Stimulated activated memory B cell treated with anti-CD40 and anti-IgM and Interleukin-4, amounts not matched to agents 10 μg/mL and 1 μg/mL and 100 μg/mL, for 72 hours (primary cell): ENCODE data around the gene TSPEAR.
"Not testable (repeated sequence)": the region's sequence is repeated elsewhere in the genome, so short reads cannot be mapped to it uniquely, and the experiment has no call there.

ENCODE experiments used
- ATAC-seq: fragments of 150-1000 bp; cut with Tn5 transposase; 2 replicates; pipeline ENCODE4 v1.10.0; 2021
- H3K27ac Mint-ChIP-seq: one replicate; pipeline ENCODE4 v1.8.0; 2022; ENCODE audit warnings: mild to moderate bottlenecking, mixed read lengths
- H3K27me3 Mint-ChIP-seq: one replicate; pipeline ENCODE4 v1.8.0; 2022; ENCODE audit warnings: mixed read lengths
- H3K36me3 Mint-ChIP-seq: one replicate; pipeline ENCODE4 v1.8.0; 2022; ENCODE audit warnings: mixed read lengths
- H3K4me1 Mint-ChIP-seq: one replicate; pipeline ENCODE4 v1.8.0; 2022; ENCODE audit warnings: mixed read lengths
- H3K4me3 Mint-ChIP-seq: one replicate; pipeline ENCODE4 v1.8.0; 2022; ENCODE audit warnings: mild to moderate bottlenecking, moderate library complexity, mixed read lengths
- H3K9me3 Mint-ChIP-seq: one replicate; pipeline ENCODE4 v1.8.0; 2022; ENCODE audit warnings: mixed read lengths

Gene TSPEAR

GRCh38 chr21:44511938-44512275 lies 199.5 kb downstream of the TSPEAR start:
- no peak overlapping the region for H3K4me3 Mint-ChIP-seq
- no peak overlapping the region for H3K27ac Mint-ChIP-seq
- peaks cover 7% of the 10 kb centered on the region for H3K4me1 Mint-ChIP-seq
- peaks cover 31% of the 10 kb centered on the region for H3K27me3 Mint-ChIP-seq
- H3K9me3 Mint-ChIP-seq = no peaks in the 10 kb centered on the region
- no peaks in the 10 kb centered on the region for H3K36me3 Mint-ChIP-seq
- ATAC-seq = no peak

DNA sequence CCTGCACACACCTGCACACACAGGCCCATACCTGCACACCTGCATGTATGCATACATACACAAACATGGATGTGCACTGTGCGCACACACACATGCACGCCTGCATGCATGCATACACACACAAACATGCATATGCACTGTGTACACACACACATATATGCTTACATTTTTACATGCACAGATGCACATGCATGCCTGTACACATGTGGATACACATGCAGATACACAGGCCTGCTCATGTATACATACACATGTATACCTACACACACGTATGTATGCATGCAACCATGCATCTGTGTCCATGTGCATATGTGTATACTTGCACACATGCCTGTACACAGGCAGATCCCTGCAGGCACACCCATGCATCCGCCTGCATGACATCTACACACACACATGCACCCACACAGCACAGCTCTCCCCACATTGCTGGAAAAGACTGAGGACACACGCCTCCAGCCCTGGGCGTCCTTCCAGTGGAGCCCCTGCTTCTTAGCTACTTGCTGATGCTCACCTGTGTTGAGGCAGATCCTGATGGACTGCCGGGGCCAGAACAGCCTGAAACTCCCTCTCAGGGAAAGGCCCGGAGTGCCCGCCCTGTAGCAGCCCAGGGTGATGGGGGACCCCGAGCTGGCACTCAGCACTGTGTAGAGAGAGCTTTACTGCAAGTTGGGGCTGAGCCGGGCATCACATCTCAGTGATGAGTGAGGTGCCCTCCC lies 200.0 kb downstream of the TSPEAR start:
- Mint-ChIP-seq H3K27me3 (peaks cover 36% of the 10 kb centered on the region), H3K36me3 (no peaks in the 10 kb centered on the region), H3K4me3 (no peak overlapping the region), H3K9me3 (no peaks in the 10 kb centered on the region), H3K4me1 (peaks cover 7% of the 10 kb centered on the region), H3K27ac (no peak overlapping the region)
- no peak for ATAC-seq

DNA sequence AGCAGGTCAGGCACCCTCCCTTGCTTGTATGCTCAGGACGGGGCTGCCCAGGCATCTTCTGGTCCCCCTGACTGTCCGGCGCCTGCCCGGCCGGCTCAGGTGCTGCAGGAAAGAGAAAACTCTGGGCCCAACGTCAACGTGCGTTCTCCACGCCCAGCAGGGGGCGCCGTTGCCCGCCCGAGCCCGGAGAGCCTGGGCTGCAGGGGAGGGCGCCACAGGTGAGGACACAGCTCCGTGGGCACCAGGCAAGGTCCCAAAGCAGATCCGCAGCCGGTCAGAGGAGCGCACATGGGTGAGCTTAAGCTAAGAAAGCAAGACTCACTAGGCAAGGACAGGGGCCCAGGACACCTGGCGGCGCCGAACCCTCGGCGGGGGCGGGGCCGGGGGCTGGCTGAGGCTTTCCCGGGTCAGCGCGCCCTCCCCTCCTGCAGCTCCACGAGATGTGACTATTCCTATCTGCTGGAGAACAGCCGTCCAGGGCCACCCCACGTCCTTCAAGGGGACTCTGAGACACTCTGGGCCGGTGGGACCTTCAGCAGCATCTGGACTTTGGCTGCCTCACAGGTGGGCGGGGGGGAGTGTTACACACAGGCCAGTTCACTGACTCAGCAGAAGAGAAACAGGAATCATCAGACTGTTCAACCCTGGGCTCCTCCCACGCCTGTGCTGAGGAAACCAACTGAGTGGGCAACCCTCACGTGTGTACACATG lies 200.7 kb downstream of the TSPEAR start:
- Mint-ChIP-seq H3K9me3 (no peaks in the 10 kb centered on the region), H3K4me1 (peaks cover 7% of the 10 kb centered on the region), H3K27ac (no peak overlapping the region), H3K27me3 (peaks cover 44% of the 10 kb centered on the region), H3K36me3 (no peaks in the 10 kb centered on the region), H3K4me3 (no peak overlapping the region)
- ATAC-seq = peak; percentile 65

DNA sequence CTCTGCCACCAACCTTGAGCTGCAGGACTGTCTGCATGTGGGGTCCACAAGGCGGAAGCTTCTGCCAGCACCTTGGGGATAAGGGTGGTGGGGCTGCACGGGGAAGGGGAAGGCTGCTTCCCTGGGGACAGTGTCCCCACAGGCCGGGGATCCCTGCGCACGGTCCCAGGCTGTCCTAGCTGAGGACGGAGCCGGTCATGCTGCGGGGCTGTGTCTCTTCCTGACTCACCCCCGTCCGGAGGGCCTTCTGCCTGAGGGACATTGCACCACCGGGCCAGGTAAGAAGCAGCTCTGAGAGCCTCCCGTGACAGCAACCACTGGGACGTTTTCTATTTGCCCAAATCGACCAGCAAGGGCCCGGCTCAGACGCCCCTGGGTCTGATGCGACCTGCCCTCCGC lies 201.3 kb downstream of the TSPEAR start:
- no peak overlapping the region for H3K4me3 Mint-ChIP-seq
- ATAC-seq = no peak
- H3K36me3 Mint-ChIP-seq = no peaks in the 10 kb centered on the region
- H3K4me1 Mint-ChIP-seq = peaks cover 7% of the 10 kb centered on the region
- peaks cover 44% of the 10 kb centered on the region for H3K27me3 Mint-ChIP-seq
- H3K9me3 Mint-ChIP-seq = no peaks in the 10 kb centered on the region
- H3K27ac Mint-ChIP-seq = no peak overlapping the region

DNA sequence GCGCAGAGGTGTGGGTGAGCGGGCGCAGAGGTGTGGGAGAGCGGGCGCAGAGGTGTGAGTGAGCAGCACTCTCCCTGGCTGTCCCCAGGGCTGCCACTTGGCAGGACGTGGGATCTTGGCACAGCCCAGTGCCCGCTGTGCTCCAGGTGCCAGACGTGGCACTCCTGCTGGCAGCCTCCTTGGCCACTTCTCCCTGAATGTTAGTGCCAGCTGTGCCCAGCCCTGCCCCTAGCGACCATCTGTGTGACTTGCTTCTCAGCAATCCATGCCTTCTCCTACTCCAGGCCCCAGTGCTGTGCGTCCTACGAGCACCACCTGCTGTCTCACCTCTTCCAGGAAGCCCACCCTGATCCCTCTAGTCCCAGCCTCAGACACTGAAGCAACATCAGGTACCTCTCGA lies 201.8 kb downstream of the TSPEAR start:
- peaks cover 7% of the 10 kb centered on the region for H3K4me1 Mint-ChIP-seq
- H3K27ac Mint-ChIP-seq = no peak overlapping the region
- no peak overlapping the region for H3K4me3 Mint-ChIP-seq
- H3K9me3 Mint-ChIP-seq = no peaks in the 10 kb centered on the region
- peaks cover 44% of the 10 kb centered on the region for H3K27me3 Mint-ChIP-seq
- no peak for ATAC-seq
- no peaks in the 10 kb centered on the region for H3K36me3 Mint-ChIP-seq

- H3K4me1 Mint-ChIP-seq = peaks cover 12% of the 10 kb centered on the region
- no peak for ATAC-seq
- H3K27ac Mint-ChIP-seq = no peak overlapping the region
- H3K36me3 Mint-ChIP-seq = no peaks in the 10 kb centered on the region
- no peaks in the 10 kb centered on the region for H3K9me3 Mint-ChIP-seq
- H3K4me3 Mint-ChIP-seq = no peak overlapping the region
- H3K27me3 Mint-ChIP-seq = peaks cover 50% of the 10 kb centered on the region
Observed at GRCh38 chr21:44508711-44509445, 202.5 kb downstream of the TSPEAR start.

DNA sequence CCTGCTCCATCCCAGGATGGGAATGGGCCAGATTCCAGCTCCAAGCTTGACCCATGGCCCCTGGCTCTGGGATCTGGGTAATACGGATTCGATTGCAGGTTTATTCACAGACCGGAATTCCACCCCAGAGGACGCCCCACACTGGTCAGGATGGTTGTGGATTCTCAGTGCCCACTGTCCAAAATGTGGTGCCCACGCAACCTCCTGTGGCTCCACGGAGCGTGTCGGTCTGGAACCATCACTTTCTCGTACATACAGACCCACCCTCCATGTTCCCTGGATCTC lies 203.0 kb downstream of the TSPEAR start:
- Mint-ChIP-seq H3K27me3 (peaks cover 53% of the 10 kb centered on the region), H3K9me3 (no peaks in the 10 kb centered on the region)
- no peak for ATAC-seq

GRCh38 chr21:44507673-44508425 lies 203.5 kb downstream of the TSPEAR start:
- no peaks in the 10 kb centered on the region for H3K36me3 Mint-ChIP-seq
- H3K27me3 Mint-ChIP-seq = peaks cover 57% of the 10 kb centered on the region
- ATAC-seq = no peak
- H3K4me1 Mint-ChIP-seq = peaks cover 17% of the 10 kb centered on the region
- no peak overlapping the region for H3K4me3 Mint-ChIP-seq
- H3K27ac Mint-ChIP-seq = no peak overlapping the region
- no peaks in the 10 kb centered on the region for H3K9me3 Mint-ChIP-seq

More for the DNA sequence above, 203.0 kb downstream of the TSPEAR start:
- Mint-ChIP-seq H3K36me3 (no peaks in the 10 kb centered on the region), H3K27ac (no peak overlapping the region), H3K4me1 (peaks cover 17% of the 10 kb centered on the region), H3K4me3 (no peak overlapping the region)

DNA sequence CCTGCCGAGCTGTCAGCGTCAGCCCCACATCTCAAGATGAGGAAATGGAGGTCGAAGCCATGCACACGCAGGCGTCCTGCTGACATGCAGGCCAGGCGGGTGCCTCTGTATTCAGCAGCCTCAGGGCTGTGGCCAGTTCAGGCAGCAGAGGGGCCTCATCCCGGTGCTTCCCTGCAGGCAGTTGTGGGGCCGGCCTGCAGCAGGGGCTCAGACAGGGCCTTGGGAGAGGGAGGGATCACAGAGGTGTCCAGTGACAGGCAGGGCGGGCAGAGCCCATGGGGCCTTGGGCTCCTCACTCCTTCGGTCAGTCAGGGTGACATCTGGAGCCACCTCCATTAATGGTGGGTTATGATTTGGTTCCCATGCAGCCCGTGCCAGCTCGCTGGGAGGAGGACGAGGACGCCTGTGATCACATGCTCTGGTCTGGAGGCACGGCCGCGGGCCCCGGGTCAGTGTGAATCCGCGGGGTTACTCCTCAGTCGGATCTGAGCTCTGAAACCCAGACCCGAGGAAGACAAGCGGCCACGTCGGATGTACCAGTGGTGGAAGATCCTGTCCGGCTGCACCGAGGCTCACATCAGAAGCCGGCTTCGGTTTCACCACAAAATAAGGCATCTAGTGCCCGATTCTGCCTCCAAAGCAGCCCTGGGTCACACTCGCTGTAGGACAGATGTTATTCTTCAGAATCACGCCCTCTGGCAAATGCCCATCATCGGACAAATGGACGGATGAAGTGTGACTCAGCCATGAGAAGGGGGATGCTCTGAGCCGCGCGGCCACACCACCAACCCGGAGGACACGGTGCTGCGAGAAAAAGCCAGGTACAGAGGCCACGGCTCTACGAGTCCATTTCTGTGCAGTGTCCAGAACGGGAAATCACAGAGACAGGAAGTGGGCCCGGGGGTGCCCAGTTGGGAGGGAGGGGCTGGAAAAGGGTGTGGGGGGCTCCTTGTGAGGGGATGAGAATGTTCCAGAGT lies 204.8 kb downstream of the TSPEAR start:
- Mint-ChIP-seq H3K4me1 (peaks cover 24% of the 10 kb centered on the region), H3K9me3 (no peaks in the 10 kb centered on the region), H3K27ac (no peak overlapping the region), H3K27me3 (peaks cover 58% of the 10 kb centered on the region), H3K36me3 (no peaks in the 10 kb centered on the region), H3K4me3 (no peak overlapping the region)
- no peak for ATAC-seq

DNA sequence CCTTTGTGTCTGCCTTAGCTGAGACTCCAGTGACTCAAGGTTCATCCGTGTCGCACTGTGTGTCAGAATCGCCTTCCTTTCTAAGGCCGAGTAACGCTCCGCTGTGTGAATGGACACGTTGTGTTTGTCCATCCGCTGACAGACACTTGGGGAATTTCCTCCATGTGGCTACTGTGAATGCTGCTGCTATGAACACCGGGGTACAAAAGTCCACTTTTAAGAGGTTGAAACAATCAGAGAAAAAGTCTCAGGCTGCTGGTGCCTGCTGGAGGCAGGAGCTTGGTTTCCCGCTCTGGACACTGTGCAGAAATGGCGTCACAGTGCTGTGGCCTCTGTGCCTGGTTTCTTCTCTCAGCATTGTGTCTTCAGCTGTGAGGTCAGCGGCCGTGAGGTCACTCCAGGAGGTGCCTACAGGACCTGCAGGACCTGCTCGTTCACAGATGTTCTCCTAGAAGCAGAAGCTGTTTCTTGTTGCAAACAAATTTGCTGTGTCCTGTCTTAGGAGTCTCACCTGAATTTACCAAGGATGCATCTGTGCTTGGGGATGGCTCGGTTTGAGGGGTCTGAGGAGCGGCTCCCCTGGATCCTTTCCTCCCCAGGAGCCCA lies 205.6 kb downstream of the TSPEAR start:
- Mint-ChIP-seq H3K27me3 (peaks cover 52% of the 10 kb centered on the region), H3K4me1 (peaks cover 24% of the 10 kb centered on the region), H3K4me3 (no peak overlapping the region), H3K27ac (no peak overlapping the region), H3K9me3 (no peaks in the 10 kb centered on the region), H3K36me3 (no peaks in the 10 kb centered on the region)
- ATAC-seq = no peak

- no peak overlapping the region for H3K4me3 Mint-ChIP-seq
- H3K27ac Mint-ChIP-seq = no peak overlapping the region
- no peak for ATAC-seq
- peaks cover 18% of the 10 kb centered on the region for H3K4me1 Mint-ChIP-seq
- no peaks in the 10 kb centered on the region for H3K9me3 Mint-ChIP-seq
- H3K27me3 Mint-ChIP-seq = peaks cover 40% of the 10 kb centered on the region
- no peaks in the 10 kb centered on the region for H3K36me3 Mint-ChIP-seq
Observed at GRCh38 chr21:44503901-44504399, 207.4 kb downstream of the TSPEAR start.

- not testable (repeated sequence) for H3K4me3 Mint-ChIP-seq, H3K9me3 Mint-ChIP-seq, H3K36me3 Mint-ChIP-seq, H3K27ac Mint-ChIP-seq, ATAC-seq
- H3K4me1 Mint-ChIP-seq = peaks cover 18% of the 10 kb centered on the region
- H3K27me3 Mint-ChIP-seq = peaks cover 37% of the 10 kb centered on the region
Observed at GRCh38 chr21:44503006-44503889, 208.1 kb downstream of the TSPEAR start.

DNA sequence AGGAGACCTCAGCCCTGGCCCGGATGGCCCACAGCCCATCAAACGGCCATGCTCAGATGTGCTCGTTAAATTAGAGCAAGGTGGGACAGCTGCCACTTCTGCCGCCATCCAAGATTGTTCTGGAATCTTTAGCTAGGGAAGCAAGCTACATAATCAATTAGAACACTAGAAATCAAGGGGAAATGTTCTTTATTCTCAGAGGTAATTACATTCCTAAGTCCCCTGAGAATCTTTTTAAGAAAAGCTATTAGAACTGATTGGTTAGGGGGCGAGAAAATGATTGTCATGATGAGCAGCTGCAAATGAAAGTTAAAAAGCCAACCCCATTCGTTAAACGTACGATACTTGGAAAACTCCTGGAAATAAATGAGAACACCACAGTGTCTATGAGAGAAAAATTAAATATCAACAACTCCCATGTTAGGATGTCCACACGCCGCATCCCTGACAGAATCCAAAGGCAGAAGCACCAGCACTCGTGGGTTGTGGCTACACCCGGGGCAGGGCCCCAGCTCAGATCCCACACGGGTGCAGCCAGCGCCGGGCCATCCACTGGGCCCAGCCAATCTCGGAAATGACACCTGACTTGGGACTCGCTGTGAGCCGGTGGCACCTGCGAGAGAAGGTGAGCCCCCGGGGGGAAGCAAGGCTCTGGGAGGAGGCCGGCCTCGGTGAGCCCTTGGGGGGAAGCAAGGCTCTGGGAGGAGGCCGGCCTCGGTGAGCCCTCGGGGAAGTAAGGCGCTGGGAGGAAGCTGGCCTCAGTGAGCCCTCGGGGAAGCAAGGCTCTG lies 209.0 kb downstream of the TSPEAR start:
- no peak overlapping the region for H3K27ac Mint-ChIP-seq
- H3K27me3 Mint-ChIP-seq = peaks cover 41% of the 10 kb centered on the region
- H3K4me3 Mint-ChIP-seq = no peak overlapping the region
- ATAC-seq = no peak
- H3K36me3 Mint-ChIP-seq = no peaks in the 10 kb centered on the region
- no peaks in the 10 kb centered on the region for H3K9me3 Mint-ChIP-seq
- H3K4me1 Mint-ChIP-seq = peaks cover 18% of the 10 kb centered on the region
